SK-N-SH treated with all-trans-retinoic acid at 6 μM for 48 hours (cell line): ENCODE results near the gene MTERF1.
"Not testable (repeated sequence)": the region's sequence is repeated elsewhere in the genome, so short reads cannot be mapped to it uniquely, and the experiment has no call there.

ENCODE experiments used
- ATAC-seq: fragments of 200-7000 bp; cut with Tn5 transposase; 3 replicates; pipeline ENCODE4 v1.9.1; 2020; ENCODE audit warnings: mild to moderate bottlenecking, moderate library complexity
- BACH2 ChIP-seq: fragments of 250-450 bp; sonication (Bioruptor Pico); IDR thresholded peaks from 2 replicates; pipeline ENCODE4 v1.9.0; 2021; ENCODE audit warnings: mild to moderate bottlenecking, borderline replicate concordance
- GLIS3 ChIP-seq: fragments of 250-450 bp; sonication (Bioruptor Pico); IDR thresholded peaks from 2 replicates; pipeline ENCODE4 v1.5.0; 2020; ENCODE audit warnings: mild to moderate bottlenecking, moderate library complexity
- ISL1 ChIP-seq: fragments of 250-450 bp; sonication (Bioruptor Pico); IDR thresholded peaks from 2 replicates; pipeline ENCODE4 v2.1.2; 2022; ENCODE audit warnings: mild to moderate bottlenecking, moderate library complexity
- PATZ1 ChIP-seq: fragments of 250-450 bp; sonication (Bioruptor Pico); IDR thresholded peaks from 2 replicates; pipeline ENCODE4 v1.8.0; 2020; ENCODE audit warnings: mild to moderate bottlenecking, moderate library complexity, borderline replicate concordance
- POU6F1 ChIP-seq: fragments of 250-450 bp; sonication (Bioruptor Pico); IDR thresholded peaks from 2 replicates; pipeline ENCODE4 v1.8.0; 2021; ENCODE audit warnings: low read depth, mild to moderate bottlenecking, moderate library complexity, borderline replicate concordance
- PPARA ChIP-seq: fragments of 250-450 bp; sonication (Bioruptor Pico); IDR thresholded peaks from 2 replicates; pipeline ENCODE4 v1.5.0; 2020; ENCODE audit warnings: mild to moderate bottlenecking, borderline replicate concordance
- RARB ChIP-seq: fragments of 250-450 bp; sonication (Bioruptor Pico); IDR thresholded peaks from 2 replicates; pipeline ENCODE4 v1.8.0; 2021; ENCODE audit warnings: mild to moderate bottlenecking, moderate library complexity
- TCF4 ChIP-seq: fragments of 250-450 bp; sonication (Bioruptor Pico); IDR thresholded peaks from 2 replicates; pipeline ENCODE4 v1.8.0; 2021; ENCODE audit warnings: mild to moderate bottlenecking, moderate library complexity, borderline replicate concordance
- TOX ChIP-seq: fragments of 250-450 bp; sonication (Bioruptor Pico); IDR thresholded peaks from 2 replicates; pipeline ENCODE4 v1.8.0; 2021; ENCODE audit warnings: mild to moderate bottlenecking, moderate library complexity, borderline replicate concordance
- TSHZ2 ChIP-seq: fragments of 250-450 bp; sonication (Bioruptor Pico); IDR thresholded peaks from 2 replicates; pipeline ENCODE4 v1.5.0; 2020; ENCODE audit warnings: mild to moderate bottlenecking, moderate library complexity
- ZC3H10 ChIP-seq: fragments of 250-450 bp; sonication (Bioruptor Pico); IDR thresholded peaks from 2 replicates; pipeline ENCODE4 v1.5.1; 2021; ENCODE audit warnings: mild to moderate bottlenecking, moderate library complexity
- ZFP3 ChIP-seq: fragments of 250-450 bp; sonication (Bioruptor Pico); IDR thresholded peaks from 2 replicates; pipeline ENCODE4 v1.5.0; 2020; ENCODE audit warnings: mild to moderate bottlenecking, moderate library complexity
- ZFP30 ChIP-seq: fragments of 450-650 bp; formaldehyde crosslinking; IDR thresholded peaks from 2 replicates; pipeline ENCODE4 v1.5.0; 2022; ENCODE audit warnings: mild to moderate bottlenecking, moderate library complexity
- ZNF8 ChIP-seq: fragments of 450-650 bp; formaldehyde crosslinking; IDR thresholded peaks from 2 replicates; pipeline ENCODE4 v1.5.0; 2020; ENCODE audit warnings: mild to moderate bottlenecking, moderate library complexity
- TF ChIP-seq, protein P1 (sequence below): fragments of 250-450 bp; sonication (Bioruptor Pico); IDR thresholded peaks from 2 replicates; pipeline ENCODE4 v1.5.1; 2021; ENCODE audit warnings: mild to moderate bottlenecking, moderate library complexity

The MTERF1 gene

GRCh38 chr7:91888271-91889175 lies 8.0 kb upstream of the MTERF1 start:
- ATAC-seq = not testable (repeated sequence)

DNA sequence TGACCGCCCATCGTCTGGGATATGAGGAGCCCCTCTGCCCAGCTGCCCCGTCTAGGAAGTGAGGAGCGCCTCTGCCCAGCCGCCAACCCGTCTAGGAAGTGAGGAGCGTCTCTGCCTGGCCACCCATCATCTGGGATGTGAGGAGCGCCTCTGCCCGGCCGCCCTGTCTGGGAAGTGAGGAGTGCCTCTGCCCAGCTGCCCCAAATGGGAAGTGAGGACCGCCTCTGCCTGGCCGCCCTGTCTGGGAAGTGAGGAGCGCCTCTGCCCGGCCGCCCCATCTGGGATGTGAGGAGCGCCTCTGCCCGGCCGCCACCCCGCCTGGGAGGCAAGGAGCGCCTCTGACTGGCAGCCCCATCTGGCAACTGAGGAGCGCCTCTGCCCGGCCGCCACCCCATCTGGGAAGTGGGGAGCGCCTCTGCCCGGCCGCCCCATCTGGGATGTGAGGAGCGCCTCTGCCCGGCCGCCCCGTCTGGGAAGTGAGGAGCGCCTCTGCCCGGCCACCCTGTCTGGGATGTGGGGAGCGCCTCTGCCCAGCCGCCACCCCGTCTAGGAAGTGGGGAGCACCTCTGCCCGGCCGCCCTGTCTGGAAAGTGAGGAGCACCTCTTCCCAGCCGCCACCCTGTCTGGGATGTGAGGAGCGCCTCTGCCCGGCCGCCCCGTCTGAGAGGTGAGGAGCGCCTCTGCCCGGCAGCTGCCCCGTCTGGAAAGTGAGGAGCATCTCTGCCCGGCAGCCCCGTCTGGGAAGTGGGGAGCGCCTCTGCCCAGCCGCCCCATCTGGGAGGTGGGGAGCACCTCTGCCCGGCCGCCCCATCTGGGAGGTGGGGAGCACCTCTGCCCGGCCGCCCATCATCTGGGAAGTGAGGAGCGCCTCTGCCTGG lies 7.1 kb upstream of the MTERF1 start:
- ATAC-seq = not testable (repeated sequence)

DNA sequence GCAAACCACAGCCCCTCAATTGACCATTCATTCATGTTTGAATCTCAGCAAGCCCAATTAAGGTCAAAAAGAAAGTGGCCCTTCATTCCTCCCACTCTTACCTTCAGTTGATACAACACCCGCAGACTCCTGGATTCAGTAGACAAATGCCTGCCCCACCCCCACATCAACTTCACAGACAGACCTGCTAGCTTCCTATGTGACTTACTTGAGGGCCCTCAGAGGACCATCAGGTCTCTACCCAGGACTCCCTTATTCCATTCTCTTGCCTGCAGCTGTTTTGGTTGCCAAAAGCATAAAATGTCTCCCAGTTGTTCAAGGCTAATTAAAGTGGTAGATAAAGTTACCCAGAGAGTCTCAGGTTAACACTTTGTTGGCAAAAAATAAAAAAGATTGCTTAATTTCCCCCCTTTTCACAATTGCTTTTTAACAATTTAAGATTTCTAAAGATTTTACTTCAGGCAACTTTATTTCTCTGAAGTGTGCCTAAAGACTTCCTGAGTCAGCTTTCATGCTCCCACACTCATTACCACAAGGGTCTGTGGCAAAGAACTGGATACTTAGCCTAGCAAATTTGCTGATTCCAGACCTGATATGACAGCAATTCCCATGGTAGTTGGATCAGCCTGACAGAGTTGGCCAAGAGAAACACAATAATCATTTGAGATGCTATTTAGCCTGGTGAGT lies 3.3 kb upstream of the MTERF1 start:
- no peak for ATAC-seq
- TF ChIP-seq TCF4 (CRISPR knock-in tag) (0 out of 2 replicates have a peak, but pooled peaks have one; percentile 17), ISL1 (peak; percentile 79), BACH2 (CRISPR knock-in tag) (no peak)
- TF ChIP-seq, all 23 proteins: peak for 2

DNA sequence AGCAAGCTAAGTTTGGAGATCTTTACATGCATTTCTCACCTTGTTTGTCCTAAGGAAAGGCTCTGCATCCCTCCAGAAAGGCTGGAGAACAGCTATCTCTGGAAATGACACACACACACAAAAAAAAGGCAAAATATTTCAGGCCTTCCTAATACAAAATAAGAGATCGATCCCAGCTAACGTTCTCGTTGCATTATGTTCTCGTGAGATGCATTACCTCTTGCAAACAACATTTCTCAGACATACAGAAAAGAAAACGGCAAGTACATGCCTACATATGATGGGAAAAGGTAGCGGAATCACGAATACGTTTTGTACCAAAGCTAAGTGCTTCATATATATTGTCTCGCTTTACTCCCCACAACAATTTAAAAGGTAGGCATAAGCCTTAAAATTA lies 488 bp downstream of the MTERF1 start:
- peak; percentile 18 for ATAC-seq
- TF ChIP-seq ZFP3 (CRISPR knock-in tag) = no peak

DNA sequence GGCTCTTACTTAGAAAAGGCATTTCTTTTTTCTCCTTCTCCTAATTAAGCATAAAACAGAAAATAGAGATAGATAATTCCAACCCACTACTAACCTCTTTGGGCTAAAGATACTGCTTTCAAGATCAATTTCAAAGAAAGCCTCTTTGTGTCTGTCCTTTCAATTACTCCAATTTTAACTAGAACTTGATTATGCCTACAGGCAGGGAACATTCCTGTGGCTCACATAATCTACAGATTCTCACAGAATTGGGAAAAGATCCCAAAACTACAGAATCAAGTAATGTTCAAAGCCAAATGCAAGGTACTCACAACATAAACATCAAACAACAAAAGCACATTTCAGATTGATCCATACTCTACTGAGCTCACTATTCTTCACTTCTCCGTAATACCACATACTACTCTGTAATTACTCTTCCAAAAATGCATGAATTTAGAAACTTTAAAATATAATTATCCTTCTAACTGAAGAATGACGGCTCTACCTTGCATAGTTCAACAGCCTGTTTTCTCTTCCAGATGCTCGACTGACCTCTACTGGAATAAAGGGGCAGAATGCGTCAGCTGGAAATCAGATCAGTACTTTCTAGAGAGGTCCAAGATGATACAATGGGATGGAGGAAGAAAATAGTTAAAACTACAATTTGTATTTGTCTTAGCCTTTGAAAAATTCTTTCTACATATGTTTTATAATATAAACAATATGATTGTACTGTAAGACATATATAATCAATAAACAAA lies 3.9 kb downstream of the MTERF1 start:
- no peak for ATAC-seq
- TF ChIP-seq PPARA (CRISPR knock-in tag) = no peak
- TF ChIP-seq TCF4 (CRISPR knock-in tag) = no peak
- no peak for TF ChIP-seq ZFP30 (CRISPR knock-in tag)
- TF ChIP-seq, protein P1, sequence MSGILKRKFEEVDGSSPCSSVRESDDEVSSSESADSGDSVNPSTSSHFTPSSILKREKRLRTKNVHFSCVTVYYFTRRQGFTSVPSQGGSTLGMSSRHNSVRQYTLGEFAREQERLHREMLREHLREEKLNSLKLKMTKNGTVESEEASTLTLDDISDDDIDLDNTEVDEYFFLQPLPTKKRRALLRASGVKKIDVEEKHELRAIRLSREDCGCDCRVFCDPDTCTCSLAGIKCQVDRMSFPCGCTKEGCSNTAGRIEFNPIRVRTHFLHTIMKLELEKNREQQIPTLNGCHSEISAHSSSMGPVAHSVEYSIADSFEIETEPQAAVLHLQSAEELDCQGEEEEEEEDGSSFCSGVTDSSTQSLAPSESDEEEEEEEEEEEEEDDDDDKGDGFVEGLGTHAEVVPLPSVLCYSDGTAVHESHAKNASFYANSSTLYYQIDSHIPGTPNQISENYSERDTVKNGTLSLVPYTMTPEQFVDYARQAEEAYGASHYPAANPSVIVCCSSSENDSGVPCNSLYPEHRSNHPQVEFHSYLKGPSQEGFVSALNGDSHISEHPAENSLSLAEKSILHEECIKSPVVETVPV (CRISPR knock-in tag) = no peak
- no peak for TF ChIP-seq TOX (CRISPR knock-in tag)

- no peak for ATAC-seq
Observed at GRCh38 chr7:91875851-91876250, 4.7 kb downstream of the MTERF1 start.

DNA sequence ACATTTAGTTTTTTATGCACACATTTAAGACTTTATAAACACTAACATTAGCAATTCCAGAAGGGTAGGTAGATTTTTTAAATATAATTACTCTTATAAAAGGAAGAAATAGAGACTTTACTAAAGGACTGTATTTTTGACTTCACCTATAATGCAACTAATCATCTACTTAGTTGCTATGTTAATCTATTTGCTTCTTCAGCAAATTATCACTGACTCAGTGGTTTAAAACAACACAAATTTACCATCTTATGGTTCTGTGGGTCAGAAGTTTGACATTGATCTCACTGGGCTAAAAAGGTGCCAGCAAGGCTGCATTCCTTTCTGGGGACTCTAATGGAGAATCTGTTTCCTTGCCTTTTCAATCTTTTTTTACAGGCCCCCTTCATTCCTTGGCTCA lies 7.6 kb downstream of the MTERF1 start:
- TF ChIP-seq BACH2 (CRISPR knock-in tag) (no peak), TCF4 (CRISPR knock-in tag) (no peak), ZNF8 (CRISPR knock-in tag) (no peak), RARB (no peak), TSHZ2 (no peak), GLIS3 (CRISPR knock-in tag) (no peak), ZFP30 (CRISPR knock-in tag) (no peak), PATZ1 (no peak), POU6F1 (CRISPR knock-in tag) (no peak), ZC3H10 (CRISPR knock-in tag) (no peak)
- no peak for ATAC-seq

More at GRCh38 chr7:91875851-91876250, 4.7 kb downstream of the MTERF1 start:
- TF ChIP-seq RARB = no peak
- TF ChIP-seq BACH2 (CRISPR knock-in tag) = no peak
- TF ChIP-seq, all 23 proteins: peak for 0
